Measurements from ENCODE around the gene RMDN3.

The RMDN3 gene

GRCh38 chr15:40694688-40695468, 60.2 kb downstream of the RMDN3 start, which contains the start of gene RAD51:
RAD51 (plus strand) TSS chr15:40695174; CDS start chr15:40698759, 3,585 bp downstream.
- DNase-seq (ENCODE audit: low read depth in 2 of 2), result peak; percentile 82 to 93

DNA sequence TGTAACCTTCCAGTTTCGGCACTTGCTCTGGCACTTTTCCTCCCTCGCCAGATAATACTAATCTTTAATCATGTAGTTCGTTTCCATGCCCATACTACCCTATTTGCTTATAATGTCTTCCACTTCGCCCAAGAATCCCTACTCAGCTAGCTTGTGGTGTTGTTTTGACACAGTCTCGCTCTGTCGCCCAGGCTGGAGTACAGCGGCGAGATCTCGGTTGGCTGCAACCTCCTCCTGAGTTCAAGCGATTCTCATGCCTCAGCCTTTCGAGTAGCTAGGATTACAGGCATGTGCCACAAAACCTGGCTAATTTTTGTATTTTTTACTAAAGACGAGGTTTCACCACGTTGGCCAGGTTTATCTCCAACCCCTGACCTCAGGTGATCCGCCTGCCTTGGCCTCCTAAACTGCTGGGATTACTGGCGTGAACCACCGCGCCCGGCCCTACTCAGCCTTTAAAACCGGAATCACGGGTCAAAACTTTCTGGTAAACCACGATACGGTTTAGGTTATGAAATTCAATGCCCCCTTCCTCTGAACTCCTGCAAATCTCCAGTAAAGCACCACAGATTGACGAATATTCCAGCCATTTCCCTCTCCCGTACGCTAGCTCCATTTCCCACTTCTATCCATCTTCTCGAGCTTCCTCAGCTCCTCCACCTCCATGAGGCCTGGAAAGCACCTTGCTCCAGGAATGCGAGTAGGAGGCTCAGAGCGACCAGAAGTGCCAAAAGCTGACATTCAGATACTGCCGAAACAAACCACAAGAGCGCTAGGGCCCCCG, 61.0 kb downstream of the RMDN3 start:
- no peak for DNase-seq (ENCODE audit: low read depth in 2 of 2)

DNA sequence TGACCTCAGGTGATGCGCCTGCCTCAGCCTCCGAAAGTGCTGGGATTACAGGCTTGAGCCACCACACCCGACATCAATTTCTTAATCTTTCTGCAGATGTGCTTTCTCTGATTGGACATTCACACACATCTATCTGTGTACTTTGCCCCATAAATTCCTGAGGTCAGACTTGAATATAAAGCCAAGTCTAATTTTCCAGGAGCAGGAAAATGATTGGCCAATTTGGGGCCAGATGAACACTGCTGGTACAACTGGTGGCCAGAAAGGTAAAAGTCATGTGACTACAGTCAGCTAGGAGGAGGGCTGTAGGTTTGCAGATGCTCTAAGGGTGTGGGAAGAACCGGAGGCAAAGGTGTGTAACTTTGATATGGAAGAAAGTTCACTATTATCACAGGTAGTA, 63.3 kb downstream of the RMDN3 start:
- no peak for DNase-seq (ENCODE audit: low read depth in 2 of 2)

DNA sequence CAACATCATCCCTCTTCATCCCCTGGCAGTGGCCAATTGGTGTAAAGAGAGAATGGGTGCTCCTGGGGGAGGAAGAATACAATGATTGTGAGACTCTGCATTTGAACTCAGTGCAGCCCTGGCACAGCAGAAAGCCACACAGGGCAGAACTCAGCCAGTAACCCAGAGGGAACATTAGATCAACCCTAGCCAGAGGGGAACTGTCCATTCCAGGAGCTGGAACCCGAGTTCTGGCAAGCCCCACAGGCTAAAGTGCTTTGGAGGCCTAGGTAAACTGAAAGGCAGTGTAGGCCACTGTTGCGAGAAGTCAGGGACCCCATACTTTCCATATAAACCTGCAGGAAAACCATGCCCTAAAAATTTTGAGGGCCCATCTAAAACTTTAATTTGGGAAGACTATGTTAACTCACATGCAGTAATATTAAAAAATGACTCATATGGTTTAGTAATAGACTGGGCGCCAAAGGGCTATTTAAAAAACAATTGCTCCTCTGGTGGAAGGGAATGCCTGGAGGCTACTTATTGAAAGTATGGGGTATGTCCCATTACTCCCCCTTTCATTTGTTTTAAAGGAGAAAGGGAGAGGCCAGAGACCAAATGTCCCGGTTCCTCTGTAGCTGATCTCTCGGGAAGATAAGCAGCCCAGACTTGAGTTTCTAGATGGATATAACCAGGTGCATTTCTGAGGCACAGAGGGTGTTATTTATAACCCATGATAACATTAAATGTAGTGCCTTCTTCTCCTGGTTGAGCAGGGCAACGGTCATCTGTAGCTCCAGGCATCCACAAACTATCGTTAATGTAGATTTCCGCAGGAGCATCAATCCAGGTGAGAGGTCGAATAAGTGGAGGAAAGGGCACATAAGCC, 65.9 kb downstream of the RMDN3 start:
- no peak for DNase-seq (ENCODE audit: low read depth in 2 of 2)
